Activated CD4-positive, alpha-beta T cell treated with anti-CD3 and anti-CD28 coated beads, Interleukin-2, amount 50 U/mL, for 1 hour (primary cell): Measurements from ENCODE around the gene TBC1D2B.
A peak's percentile ranks its signal among the peaks of the same experiment; 100 is the strongest.

ENCODE experiments used
- DNase-seq: peaks from one replicate; pipeline ENCODE4 v3.0.0-alpha.2; 2020

Gene TBC1D2B

GRCh38 chr15:78077053-78077870 is at the start of gene TBC1D2B:
TBC1D2B (minus strand) TSS chr15:78077711; CDS start chr15:78077652, 59 bp downstream.
- peak; percentile 69 for DNase-seq

GRCh38 chr15:78125267-78125666 is 47.8 kb upstream of the TBC1D2B start:
- DNase-seq: no peak

- DNase-seq: no peak
These were observed 43.0 kb upstream of the TBC1D2B start for GRCh38 chr15:78120523-78120922.

- DNase-seq: no peak
These were observed 35.0 kb upstream of the TBC1D2B start for GRCh38 chr15:78112551-78112950.

GRCh38 chr15:78111788-78112187 is 34.3 kb upstream of the TBC1D2B start:
- no peak for DNase-seq

GRCh38 chr15:78110916-78111475 is 33.5 kb upstream of the TBC1D2B start:
- no peak for DNase-seq

GRCh38 chr15:78110096-78110495 is 32.6 kb upstream of the TBC1D2B start:
- no peak for DNase-seq

- no peak for DNase-seq
These were observed 31.6 kb upstream of the TBC1D2B start for GRCh38 chr15:78109156-78109555.

- DNase-seq: peak; percentile 86
These were observed 31.0 kb upstream of the TBC1D2B start for GRCh38 chr15:78108300-78109084.

GRCh38 chr15:78107471-78107870 is 30.0 kb upstream of the TBC1D2B start:
- no peak for DNase-seq

GRCh38 chr15:78105476-78106241 is 28.1 kb upstream of the TBC1D2B start:
- DNase-seq: no peak

- no peak for DNase-seq
These were observed 27.3 kb upstream of the TBC1D2B start for GRCh38 chr15:78104566-78105475.

GRCh38 chr15:78104119-78104479 is 26.6 kb upstream of the TBC1D2B start:
- DNase-seq: no peak

- peak; percentile 22 for DNase-seq
These were observed 26.1 kb upstream of the TBC1D2B start for GRCh38 chr15:78103406-78104118.

- DNase-seq: no peak
These were observed 25.2 kb upstream of the TBC1D2B start for GRCh38 chr15:78102741-78103140.

GRCh38 chr15:78102211-78102610 is 24.7 kb upstream of the TBC1D2B start:
- DNase-seq: no peak

GRCh38 chr15:78101423-78102105 is 24.1 kb upstream of the TBC1D2B start:
- DNase-seq: no peak

GRCh38 chr15:78100886-78101285 is 23.4 kb upstream of the TBC1D2B start:
- no peak for DNase-seq

GRCh38 chr15:78098131-78098755 is 20.7 kb upstream of the TBC1D2B start:
- DNase-seq: no peak

- DNase-seq: no peak
These were observed 20.2 kb upstream of the TBC1D2B start for GRCh38 chr15:78097667-78098066.
